NCI-H2171 (cell line): ENCODE data around the gene FLCN.

Experiments
- DNase-seq: peaks from one replicate; lab custom pipeline; 2025; lab: John Stamatoyannopoulos, UW

Gene FLCN

GRCh38 chr17:17236295-17237025 is 508 bp downstream of the FLCN start:
- DNase-seq = no peak

- no peak for DNase-seq
Measured at GRCh38 chr17:17235212-17236174, 1.5 kb downstream of the FLCN start.

DNA sequence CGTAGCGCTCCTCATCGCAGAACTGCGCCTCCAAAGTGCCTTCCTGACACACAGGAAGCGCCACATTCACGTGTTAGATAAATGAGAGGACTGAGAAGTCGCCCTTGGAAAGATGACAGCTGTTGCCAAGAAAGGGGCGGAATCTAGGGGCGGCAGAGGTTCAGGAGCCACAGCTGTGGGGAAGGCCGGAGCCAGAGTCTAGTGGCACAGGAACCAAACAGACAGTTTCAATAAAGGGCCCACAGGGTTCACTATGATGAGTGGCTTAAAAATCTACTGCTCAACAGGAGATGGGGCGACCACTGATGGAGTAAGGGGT is 4.7 kb downstream of the FLCN start:
- no peak for DNase-seq

DNA sequence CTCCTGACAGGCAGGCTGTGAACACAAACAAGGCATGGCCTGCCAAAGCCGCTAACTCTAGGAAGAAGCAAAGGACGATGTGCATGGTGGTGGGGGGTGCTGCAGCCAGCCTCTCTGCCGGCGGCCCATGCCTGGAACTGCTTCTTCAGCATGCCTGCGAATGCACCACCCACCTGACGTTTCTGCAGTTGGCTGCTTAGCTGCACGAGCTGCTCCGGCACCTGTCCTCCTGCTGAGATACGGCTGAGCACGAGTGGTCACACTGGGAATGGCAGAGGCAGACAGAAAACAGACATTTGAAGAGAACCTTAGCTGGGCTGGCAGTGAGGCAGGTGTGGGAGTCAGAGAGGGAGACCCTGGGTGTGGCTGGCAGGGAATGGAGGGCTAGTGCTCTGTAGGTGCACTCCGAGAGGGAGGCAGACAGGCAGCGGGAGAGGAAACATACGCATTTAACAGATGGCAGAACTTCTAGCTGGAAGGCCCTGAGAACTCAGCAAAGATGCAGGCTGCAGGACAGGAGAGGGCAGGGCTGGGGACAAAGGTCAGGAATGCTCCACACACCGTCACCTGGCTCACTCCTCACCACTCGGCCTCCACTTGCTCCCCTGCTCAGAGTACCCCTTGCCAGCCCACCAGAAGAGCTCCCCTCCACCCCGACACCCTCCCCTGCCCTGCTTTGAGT is 5.2 kb downstream of the FLCN start:
- no peak for DNase-seq

GRCh38 chr17:17229416-17230384 is 7.3 kb downstream of the FLCN start:
- no peak for DNase-seq

DNA sequence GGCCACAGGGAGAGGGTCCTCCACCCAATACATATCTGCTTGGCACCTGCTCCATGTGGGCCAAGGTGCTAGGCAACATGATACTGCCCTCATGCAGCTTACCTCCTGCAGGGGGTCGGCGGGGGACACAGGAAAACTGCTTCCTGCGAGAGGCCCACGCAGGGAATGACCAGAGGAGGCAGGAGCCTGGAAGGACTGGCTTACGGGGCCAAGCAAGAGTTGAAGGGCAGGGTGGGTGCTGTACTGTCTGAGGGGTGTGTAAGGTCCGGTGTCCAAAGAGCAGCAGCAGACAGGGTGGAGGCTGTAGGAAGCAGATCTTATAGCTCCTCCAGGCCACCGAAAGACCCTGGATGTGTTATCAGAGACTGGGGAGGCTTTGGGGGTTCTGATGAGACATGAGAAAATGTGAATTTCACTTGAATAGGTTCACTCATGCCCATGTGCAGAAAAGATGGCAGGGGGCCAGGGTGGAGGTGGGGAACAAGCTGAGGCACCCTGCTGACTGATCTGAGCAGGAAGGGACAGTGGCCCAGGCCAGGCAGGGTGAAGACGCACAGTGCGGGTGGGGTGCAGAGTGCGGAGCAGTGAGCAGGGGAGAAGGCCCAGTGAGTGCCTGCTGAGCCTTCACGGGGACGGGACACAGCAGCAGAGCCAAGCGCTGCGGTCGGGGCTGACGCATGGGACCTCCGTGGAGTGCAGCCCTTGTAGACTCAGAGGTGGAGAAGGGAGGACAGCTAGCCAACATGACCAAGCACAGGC is 8.3 kb downstream of the FLCN start:
- DNase-seq = no peak

DNA sequence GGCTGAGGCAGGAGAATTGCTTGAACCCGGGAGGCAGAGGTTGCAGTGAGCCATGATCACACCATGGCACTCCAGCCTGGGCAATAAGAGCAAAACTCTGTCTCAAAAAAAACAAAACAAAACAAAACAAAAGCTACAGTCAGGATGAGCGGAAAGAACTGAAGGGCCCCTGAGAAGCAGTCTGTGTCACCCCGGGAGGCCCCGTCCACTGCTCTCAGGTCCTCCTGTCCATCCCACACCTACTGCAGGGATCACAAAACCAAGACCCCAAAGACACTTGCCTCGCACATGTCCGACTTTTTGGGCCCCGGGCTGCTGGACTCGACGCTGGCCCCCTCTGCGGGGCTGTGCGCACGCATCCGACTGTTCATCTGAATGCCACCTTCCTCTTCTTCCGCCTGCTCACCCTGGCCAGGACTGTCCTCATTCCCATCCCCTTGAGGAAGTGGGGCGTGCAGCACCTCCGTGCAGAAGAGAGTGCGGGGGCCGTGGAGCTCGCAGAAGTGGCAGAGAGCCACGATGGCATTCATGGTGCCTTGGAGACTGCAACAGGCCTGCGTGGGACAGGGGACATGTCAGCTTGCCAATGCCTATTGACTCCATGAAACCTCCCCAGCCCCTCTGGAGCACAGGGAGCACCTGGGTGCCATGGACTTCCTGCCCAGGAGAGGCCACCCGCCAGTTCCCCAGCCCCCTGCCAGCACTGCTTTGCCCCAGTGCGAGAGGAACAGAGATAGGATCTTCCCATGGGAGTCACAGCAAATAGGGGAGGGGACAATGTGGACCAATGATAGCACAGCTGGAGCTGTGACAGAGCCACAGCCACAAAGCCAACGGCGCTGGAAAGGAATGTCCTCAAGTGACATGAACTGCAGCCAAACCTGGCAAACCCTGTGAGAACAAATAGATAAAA is 9.1 kb downstream of the FLCN start:
- DNase-seq = no peak

DNA sequence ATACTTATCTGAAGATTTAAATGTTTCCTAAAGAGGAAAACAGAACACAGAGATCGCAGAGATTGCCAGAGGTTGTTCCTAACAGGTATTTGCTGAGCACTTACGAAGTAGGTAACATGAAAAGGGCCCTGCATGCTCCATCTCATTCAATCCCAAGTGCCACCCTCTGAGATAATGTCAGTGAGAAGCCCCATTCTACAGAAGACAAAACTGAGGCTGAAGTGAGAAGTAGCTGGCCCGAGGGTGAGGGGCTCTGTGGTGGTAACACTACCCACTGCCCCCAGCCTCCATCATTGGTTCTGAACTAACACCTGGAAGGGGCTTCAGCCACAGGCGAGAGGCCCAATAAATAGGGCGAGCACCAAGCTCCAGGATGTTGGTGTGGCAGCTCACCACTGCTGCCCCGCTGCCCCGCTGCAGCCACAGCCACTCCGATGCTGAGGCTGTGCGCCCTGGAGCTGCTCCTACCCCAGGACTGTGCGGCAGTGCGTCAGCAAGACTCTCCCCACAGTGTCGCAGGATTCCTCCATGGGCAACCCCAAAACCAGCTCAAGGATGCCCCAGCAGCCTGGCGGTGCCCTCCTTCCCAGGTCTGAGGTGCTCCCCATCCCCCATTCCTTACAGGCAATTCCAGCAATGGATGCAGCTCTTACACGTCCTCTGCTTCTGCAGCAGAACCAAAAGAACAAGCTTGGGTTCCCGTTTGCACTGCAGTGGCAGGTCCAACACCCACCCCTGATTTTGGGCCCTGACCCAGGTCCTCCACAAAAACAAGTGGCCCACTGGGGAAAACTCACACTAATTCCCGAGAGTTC is 10.3 kb downstream of the FLCN start:
- no peak for DNase-seq

DNA sequence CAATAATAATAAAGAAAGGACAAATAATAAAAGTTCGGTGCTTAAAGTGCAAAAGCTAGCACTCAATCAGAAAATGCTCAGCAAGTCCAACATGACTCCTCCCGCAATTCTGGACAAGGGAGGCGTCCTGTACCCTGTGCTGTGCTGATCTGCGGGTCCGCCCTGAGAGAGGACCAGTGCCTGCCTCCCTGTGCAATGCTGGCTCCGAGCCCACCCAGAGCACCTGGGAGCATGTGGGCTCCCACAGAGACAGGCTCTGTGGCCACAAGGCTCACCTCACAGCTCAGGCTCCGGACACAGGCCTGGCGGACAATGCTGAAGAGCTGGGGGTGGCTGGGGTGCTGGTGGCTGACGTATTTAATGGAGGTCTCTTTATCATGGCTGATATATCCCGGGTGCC is 11.1 kb downstream of the FLCN start:
- DNase-seq = no peak

- no peak for DNase-seq
Measured at GRCh38 chr17:17224137-17224536, 12.8 kb downstream of the FLCN start.

GRCh38 chr17:17223736-17224135 is 13.2 kb downstream of the FLCN start:
- DNase-seq = no peak

GRCh38 chr17:17221329-17221728 is 15.6 kb downstream of the FLCN start:
- DNase-seq = no peak

DNA sequence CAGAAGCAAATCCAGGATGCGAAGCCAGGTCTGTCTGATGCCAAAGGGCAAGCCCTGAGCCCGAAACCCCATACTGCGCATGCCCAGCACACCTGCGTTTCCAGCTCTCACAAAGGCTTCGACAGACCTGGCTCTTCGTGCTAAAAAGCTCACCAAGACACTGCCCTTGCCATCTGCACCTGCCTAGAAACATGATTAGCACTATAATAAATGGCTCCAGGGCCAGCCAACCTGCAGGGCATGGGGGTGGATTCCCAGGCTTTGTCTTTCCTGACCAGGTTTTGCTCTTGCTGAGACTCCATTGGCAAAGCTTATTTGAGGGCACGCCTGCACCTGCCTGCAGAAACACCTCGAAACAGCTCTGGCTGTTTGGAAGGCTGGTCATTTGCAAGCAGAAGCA is 16.4 kb downstream of the FLCN start:
- no peak for DNase-seq

DNA sequence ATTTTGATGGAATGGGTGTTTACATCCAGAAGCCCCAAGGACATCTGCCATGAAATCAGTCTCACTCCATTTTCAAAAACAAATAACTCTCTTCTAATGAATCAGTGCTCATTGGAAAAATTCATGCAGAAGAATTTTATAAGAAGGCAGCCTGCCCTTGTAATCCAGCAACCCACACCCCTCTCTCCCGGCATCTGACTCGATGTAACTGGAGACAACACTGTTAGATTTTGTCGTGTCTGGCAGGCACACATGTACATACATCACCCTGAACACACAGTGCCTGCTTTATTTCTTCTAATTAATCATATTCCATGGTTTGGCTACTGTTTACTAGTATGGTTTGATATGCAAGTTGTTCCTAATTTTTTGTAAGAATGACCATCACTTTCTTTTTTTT is 19.0 kb downstream of the FLCN start:
- DNase-seq = no peak

DNA sequence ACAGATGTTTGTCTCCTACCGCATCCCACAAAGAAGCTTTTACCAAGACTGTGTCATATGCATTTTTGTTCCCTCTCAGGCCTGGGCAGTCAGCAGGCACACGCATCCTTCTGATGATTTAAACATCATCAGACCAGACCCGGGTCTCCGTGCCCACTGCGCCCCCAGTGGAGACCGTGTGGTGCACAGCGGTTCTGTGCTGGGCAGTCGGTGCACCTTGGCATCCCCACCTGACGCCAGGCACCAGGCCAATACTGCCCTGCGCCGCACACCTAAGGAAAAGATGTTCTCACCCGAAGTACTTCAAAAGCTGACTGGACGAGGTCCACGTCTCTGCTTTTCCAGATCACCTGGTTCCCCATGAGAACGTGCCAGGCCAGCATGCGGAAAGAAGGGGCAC is 20.2 kb downstream of the FLCN start:
- DNase-seq = no peak

- no peak for DNase-seq
Measured at GRCh38 chr17:17216236-17216635, 20.7 kb downstream of the FLCN start.

GRCh38 chr17:17215575-17215974 is 21.4 kb downstream of the FLCN start:
- no peak for DNase-seq

- no peak for DNase-seq
Measured at GRCh38 chr17:17214646-17215436, 22.1 kb downstream of the FLCN start.
